ENCODE measurements around the gene AKAP10.
"Not testable (repeated sequence)": the region's sequence is repeated elsewhere in the genome, so short reads cannot be mapped to it uniquely, and the experiment has no call there.

Gene AKAP10

DNA sequence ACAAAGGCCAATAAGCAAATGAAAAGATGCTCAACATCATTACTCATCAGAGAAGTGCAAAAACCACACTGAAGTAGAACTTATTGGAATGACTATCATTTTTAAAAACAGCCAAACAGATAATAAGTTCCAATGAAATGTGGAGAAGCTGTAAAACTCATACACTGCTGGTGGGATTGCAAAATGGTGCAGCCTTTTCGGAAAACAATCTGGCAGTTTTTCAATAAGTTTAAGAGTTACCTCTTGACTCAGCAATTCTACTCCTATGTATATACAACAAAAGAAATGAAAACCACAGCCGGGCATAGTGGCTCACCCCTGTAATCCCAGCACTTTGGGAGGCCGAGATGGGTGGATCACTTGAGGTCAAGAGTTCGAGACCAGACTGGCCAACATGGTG, 49.3 kb downstream of the AKAP10 start:
- DNase-seq: no peak

DNA sequence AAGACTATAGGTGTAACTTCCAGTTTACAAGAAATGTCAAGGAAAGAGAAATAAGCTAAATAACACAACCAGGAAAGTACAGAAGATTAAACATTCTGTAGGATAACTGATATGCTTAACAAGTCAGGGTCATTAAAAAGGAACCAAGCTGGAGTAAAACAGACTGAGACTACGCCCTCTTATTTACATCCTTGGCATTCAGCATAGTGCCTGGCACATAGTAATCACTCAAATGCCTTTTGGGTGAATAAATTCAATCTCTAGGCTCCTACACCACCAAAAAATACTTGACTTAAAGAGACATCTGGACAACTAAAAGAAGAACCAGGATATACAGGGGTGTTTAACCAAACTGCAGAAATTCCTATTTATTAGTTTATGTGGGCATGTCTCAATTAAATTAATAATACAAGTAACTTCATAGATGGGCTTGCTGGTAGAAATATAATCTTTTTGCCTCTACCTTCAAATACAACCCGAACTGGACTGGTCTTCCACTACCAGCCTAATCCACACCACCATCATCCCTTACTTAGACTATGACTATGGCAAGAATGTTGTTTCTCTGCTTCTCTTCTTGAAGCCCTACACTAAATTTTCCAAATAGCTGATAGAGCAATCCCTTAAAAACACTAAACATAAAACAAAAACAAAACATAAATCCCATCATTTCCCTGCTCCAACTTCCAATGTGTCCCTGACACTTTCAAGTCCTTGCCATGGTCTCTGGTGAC, 62.2 kb downstream of the AKAP10 start:
- DNase-seq: no peak

DNA sequence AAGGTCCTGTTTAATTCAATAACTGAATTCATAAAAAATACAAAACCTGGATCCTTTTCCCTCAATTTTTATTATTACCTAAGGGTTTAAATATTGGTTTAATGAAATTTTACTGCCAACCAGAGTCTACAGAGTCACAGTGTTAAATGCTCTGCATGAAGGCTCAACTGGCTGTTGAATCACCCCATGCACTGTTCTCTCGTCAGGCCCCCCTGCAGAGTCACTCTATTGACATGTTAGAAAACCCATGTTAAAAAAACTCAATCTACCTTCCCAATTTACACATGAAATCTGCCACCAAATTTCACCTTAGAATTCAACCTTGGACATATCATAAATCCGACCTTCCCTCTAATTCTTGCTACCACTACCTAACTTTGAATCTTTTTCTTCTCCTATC, 66.6 kb downstream of the AKAP10 start:
- DNase-seq: no peak

DNA sequence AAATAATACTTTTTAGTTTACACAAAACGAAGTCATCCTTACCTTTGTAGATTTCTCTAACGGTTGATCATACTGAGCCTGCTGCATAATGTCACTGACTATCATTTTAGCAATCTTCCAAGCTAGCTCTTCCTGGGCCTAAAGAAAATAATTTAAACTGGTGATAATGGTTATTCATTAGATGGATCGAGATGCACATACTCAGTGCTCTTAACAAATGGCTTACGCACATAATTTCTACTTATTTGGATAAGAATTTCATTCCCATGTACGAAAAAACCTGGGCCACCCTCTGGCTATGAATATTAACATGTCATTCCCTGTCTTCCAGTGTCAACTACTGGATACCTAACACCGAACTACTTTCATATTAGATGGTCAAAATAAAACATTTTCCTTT, 68.5 kb downstream of the AKAP10 start:
- no peak for DNase-seq

DNA sequence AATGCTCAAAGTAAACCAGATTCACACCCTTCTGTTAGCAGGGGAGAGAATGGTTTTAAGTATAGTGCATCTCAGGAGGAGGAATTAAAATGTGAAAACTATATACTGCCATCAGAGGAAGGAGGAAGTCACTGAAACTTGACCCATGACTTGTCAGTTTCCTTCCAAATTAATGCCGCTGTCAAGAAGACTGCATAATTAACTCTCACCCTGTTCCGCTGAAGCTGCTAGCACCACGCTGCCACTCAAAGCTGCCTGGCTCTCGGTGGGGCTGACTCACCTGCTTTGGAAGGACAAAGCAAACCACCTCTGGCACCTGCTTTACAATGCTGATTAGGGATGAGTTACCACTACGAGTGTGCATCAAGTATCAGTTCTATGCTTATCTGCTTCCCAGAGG, 72.1 kb downstream of the AKAP10 start:
- DNase-seq: no peak

DNA sequence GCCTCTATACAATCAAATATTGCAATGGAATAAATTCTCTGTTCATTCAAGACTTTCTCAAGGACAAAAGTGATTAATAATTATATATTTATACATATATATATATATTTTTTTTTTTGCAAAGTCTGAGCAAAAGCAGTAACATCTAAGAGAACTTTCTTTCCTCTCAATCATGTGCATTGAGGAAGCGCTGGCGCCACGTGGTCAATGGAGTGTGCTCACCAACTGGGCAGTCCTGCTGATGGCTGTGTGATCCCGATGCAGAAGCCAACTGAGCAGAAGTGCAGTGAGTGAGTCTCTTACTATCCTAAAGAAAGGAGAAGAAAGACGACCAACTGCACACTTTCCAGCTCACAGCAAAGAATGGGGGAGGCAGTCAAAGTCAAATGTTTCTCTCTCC, 72.7 kb downstream of the AKAP10 start:
- no peak for DNase-seq

DNA sequence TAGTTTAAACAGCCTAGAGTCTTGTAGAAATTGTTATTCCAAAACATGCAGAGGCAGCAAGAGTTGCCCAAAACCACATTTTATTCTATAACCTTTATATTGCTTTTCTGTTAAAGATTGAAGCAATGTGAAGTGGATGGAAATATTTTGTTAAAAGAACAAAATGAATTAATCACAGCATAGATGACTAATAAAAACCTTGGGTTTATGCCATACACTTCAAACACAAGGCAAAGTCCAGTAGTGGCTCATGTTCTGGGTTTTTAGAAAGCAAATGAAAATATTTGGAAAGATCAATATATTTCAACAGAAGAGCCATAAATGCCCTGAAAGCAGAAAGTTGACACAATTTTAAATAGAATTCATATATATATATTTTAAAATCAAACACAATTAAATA, 73.2 kb downstream of the AKAP10 start:
- DNase-seq: no peak

DNA sequence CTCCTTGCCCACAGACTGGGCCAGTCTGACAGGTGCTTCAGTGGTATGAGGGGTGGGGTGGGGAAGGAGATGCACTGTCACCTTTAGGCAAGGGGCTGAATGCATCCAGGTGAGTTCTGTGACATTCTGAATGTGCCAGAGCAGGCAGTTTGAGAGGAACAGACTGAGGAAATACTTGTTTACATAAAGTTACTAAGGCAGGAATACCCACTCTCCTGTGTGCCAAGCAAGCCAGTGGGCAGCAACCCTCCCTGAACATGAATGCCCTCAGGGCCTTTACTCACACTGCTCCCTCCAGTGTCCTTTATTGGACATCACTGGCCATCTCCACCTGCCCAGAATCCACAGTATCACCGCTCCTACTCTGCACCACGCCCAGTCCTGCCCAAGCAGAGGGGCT, 76.8 kb downstream of the AKAP10 start:
- no peak for DNase-seq

DNA sequence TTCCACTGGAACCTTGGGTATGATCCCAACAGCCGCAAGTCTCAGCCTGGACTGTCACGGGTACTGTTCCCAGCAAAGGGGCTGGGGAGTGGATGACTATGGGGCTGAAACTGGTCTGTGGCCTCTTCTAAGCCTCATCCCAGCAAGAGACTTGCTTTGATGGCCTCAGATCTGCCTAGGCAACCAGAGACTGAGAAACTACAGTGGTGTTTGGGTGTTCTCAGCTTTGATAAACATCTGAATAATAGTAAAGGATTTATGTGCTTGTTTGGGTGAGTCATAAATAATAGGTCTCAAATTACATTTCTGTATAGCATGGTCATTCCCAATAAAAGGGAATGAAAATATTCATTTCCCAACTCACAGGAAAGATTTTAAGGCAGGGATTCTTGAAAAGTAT, 79.7 kb downstream of the AKAP10 start:
- DNase-seq: no peak

DNA sequence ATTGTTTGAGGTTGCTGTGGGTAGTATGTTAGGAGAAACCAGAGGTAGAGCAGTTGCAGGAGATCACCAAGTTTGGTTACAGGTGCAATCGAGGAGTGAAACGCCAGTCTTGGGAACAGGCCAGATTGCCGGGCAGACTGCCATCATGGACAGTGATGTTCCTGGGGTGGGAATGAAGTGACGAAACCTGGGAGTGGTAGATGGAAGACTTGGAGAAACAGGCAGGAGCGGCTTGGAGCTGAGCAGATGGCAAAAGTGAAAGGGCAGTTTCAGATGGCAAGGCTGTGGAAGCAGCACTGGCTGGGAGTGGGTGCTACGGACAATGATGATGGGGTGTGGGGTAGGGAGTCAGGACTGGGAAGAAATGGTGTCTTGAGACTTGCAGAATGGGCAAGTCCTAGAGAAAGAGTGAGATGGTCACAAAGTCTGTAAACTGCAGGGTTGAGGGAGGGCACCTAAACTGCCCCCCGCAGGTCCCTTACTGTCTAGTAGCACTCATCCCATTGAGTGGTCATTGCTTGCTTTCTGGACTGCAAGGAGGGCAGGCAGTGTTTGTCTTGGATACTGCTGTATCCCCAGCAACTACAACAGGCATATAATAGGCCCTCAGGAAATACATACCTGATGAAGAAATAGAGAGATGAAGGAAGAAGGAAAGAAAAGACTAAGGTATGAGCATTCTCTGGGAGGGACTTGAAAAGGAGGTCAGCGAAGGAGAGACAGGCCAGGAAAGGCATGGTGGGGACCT, 80.4 kb downstream of the AKAP10 start:
- no peak for DNase-seq

DNA sequence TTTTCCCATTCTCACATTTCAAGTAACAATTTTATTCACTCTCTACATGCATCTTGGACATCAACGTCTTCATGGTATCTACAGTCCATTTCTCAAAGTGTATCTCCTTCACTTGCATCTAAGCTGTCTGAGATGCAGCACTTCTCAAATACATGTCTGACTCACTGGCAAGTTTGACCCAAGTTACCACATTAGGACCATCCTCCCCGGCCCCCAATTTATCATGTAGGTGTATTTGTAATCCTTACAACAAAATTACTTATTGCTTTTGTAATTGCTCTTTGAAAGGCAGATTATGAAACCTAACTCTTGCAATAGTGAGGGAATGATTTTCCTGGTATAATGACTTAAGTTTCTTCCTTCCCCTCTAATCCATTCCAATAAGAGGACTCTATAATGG, 80.9 kb downstream of the AKAP10 start:
- DNase-seq: no peak

DNA sequence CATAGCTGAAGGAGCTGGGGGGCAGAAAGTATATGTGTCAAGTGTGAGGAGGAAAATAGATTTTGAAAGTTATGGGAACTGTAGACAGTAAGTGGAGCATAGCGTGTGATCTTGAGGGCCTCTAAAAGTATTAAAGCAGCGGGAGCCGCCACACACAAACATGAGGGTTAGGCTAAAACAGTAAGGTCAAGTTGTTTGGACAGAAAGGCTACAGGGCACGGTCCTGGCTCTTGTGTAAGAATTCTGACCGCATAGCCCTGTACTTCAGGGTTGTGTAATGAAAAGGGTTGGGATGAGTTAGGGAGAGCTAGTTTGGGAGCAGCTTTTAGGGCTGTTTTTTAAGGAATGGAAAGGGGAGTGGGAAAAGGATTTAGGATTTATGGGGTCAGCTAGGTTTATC, 87.1 kb downstream of the AKAP10 start:
- DNase-seq: not testable (repeated sequence)

DNA sequence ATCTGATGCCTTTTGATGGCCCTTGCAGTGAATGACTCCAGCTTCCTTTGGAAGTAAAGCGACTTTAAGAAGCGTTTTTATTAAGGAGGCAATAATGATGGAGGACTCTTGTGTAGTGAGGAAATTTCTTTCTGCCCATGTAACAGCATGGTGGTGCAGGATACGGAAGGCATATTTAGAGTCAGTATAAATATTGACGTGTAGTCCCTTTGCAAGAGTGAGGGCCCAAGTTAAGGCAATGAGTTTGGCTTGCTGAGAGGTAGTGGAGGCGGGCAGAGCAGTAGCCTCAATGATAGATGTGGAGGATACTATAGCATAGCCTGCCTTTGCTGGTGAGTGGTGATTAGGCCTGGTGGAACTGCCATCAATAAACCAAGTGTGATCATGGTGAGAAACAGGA, 87.6 kb downstream of the AKAP10 start:
- not testable (repeated sequence) for DNase-seq

DNA sequence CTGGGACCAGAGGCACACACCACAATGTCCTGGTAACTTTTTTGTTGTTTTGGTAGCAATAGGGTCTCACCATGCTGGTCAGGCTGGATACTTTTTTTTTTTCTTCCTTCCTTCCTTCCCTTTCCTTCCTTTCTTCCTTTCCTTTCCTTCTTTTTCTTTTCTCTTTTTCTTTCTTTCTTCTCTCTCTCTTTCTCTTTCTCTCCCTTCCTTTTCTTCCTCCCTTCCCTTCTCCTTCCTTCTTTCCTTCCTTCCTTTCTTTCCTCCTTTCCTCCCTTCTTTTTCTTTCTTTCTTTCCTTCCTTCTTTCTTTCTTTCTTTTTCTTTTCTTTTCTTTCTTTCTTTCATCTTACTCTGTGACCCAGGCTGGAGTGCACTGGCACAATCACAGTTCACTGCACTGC, 91.5 kb downstream of the AKAP10 start:
- no peak for DNase-seq

DNA sequence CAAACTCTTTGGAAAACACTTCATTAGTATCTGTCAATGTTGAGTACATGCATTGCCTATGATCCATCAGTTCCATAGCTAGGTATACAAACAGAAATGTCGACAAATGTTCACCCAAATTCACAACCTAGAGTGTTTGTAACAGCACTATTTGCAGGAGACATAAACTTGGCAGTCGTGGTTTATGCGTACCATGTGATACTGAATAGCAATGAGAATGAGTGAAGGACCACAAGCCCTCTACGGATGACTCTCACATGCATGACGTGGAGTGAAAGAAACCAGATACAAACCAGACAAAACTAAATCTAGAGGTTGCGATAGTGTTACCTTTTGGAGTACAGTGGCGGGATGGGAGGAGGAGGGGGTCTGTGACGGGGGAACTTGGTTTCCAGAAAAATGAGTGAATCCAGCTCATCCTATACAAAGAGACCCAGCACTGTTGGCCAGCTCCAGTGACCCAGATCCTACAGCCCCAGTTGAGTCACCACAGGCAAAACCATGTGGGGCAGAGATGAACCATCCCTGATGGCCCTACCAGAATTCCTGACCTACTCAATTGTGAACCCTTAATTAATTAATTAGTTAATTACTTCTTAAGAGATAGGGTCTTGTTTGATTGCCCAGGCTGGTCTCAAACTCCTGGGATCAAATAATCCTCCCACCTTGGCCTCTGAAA, 94.0 kb downstream of the AKAP10 start:
- DNase-seq: no peak

DNA sequence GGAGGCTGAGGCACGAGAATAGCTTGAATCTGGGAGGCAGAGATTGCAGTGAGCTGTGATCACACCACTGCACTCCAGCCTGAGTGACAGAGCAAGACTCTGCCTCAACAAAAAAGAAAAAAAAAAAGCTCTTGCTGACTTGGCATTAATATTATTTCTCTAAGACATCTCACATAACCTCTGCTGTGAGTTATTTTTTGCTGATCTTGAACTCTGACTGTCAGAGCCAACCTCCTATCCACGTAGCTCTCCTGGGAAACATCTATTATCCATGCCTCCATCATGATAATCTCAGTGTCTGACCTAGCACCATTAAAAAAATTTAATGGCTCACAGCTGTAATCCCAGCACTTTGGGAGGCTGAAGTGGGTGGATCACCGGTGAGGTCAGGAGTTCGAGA, 97.2 kb downstream of the AKAP10 start:
- DNase-seq: no peak

DNA sequence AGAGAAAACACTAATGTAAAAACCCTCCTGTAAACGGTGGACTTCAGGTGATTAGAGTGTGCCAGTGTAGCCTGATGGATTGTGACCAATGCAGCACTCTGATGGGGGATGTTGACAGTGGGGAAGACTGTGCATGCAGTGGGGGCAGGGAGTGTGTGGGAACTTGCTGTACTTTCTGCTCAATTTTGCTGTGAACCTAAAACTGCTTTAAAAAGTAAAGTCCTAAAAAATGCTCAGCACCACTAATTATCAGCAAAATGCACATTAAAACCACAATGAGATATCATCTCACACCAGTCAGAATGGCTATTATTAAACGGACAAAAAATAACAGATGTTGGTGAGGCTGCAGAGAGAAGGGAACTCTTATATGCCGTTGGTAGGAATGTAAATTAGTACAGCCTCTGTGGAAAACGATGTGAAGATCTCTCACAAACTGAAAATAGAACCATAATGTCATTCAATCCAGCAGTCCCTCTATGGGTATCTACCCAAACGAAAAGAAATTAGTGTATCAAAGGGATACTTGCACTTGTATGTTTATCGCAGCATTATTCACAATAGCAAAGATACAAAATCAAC, 100.2 kb downstream of the AKAP10 start:
- DNase-seq: peak; percentile 19

DNA sequence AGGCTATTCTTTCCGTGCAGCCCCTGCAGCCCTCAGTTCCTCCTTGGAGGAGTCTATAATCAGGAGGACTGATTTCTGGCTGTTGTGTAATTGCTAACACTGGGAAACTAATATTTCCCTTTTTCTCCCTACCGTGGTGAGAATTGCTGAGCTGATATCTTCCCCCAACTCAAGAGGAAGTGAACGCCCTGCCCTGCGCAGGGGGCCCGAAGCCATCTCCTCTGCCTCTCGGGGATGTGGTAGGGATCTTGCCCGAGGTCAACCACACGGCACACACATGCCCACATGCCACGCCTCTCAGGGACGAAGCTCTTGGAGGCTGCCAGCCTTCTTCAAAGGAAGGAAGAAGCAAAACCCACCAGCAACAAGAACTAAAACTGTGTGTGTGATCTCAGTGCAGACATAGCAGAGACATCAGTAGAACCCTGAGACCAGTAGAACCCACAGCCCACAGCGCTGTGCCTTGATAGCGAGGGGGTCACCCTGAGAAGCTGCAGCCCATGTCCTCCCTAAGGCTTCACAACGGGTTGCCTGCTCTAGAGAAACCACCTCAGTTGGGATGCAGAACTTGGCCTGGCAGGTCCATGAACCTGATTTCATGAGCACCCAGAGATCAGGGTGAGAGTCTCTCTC, 101.0 kb downstream of the AKAP10 start:
- DNase-seq: peak; percentile 72

DNA sequence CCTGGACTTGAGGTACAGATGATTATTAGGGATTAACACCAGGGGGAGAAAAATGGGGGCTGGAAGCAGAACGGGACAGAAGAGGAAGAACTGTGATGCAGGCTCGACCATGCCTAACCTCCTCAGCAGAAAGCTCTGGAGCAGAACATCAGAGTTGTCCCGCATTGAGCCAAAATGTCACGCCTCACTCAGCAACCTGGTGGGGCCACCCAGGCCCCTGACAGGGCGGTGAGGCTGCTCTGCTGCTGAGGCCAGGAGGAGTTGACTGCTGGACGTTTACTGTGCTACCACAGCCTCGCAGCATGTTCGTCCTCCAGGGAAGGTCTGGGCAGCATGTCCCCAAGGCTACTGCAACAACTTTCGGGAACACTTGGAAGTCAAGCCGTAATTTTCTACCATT, 103.4 kb downstream of the AKAP10 start:
- no peak for DNase-seq

DNA sequence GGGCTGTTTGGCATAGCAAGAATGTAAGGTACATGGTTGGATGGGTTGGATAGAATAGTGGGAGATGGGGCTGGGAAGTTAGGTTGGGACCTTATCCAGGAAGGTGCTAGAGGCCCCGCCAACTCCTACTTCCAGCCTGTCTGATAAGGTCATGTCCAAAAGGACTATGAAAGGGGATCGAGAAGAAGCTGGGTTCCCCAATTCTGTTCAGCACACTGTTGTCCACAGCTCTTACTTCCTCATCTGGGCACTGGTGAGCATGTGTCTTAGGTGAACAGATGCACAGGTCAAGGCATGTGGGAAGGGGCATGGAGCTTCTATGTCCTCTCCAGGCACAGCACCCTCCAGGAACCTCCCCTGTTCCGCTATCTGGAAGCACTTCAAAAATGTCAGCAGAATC, 104.3 kb downstream of the AKAP10 start:
- DNase-seq: no peak

DNA sequence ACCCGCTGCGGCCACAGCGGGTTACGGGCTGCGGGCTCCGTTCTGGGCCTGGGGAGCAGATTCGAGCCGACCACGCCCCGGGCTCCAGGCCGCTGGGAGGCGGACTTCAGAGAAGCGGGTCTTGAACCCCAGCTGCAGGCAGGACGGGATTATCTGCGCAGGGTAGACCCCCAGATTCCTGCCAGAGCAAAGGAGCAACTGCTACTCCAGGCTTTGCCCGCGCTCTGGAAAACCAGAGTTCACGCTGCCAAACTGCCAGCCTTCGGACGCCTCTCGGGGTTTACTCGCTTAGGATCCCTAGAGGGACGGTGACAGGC, 109.6 kb downstream of the AKAP10 start:
- DNase-seq: no peak

DNA sequence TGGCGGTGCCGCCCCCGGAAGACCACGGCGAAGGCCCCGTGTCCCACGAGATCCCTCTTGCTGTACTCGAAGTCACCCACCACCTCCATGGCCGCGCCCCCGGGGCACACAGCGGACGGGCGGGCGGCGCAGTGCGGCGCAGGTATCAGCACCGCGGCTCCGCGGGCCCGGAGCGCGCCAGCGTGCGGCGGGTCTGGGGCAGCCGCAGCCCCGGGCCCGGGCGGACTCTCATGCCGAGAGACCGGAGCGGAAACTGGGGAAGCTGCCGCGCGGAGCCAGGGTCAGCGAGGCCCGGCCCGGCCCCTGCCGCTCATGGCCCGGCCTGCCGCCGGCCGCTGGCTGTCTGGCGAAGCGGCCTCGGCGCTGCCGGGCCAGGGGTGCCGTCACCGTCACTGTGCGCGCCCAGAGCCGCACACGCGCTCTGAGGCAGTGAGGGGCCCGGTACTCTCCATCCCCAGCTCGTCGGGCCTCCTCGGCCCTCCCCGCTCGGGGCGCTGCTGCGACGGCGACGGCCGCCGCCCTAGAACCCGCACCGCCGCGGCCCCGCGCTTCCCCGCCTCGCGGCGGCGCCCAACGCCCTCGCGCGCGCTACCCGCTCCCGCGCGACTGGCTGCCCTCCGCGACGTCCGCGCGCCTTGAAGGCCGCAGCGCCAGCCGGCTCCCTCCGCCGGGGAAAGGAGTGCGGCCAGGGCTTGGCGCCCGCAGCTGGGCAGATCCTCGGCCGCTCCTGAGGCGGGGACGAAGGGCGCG, 110.1 kb downstream of the AKAP10 start, which contains the start of gene ULK2:
TSS of gene ULK2 (minus strand) at position 608 of the 750 bp plus-strand sequence. CDS start at position 89, 519 bp downstream.
- peak; percentile 66 for DNase-seq

DNA sequence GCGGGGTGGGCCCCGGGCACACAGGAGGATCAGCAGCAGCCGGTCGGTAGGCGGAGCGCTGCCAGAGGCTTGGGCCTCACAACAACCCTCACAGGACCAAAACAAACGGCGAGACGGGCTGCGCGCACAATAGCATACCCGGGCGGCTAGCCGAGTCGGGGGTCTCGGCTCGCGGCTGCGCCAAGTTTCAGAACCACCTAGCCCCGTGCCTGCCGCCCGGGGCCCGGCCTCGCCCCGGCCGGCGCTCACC, 110.6 kb downstream of the AKAP10 start:
- DNase-seq: peak; percentile 68
